HG03460 (cell line): ENCODE measurements around the gene PTPRA.

Experiments used
- ATAC-seq: cut with Tn5 transposase; IDR thresholded peaks from one replicate; pipeline ENCODE4 v1.9.1; 2021; ENCODE audit not compliant: unreplicated experiment

The PTPRA gene

DNA sequence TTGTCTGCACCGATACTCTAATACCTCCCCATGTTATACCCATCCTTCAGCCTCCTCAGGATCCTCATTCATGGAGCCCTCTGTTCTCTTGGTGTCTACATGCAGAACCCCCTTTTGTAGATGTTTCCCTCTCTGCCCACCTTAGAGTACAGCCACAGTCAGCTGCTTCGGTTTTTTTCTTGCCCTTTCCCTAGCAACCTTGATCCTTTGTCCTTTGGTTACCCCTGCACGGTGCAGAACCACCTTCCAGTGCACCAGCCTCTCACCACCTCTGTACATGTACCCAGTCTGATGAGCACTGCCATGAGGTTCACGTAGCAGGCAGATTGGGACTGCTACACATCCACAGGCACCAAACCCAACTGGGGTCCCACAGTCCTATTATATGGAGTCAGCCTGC, 25.5 kb upstream of the PTPRA start:
- no peak for ATAC-seq

- no peak for ATAC-seq
Measured at GRCh38 chr20:2849529-2849928, 23.8 kb upstream of the PTPRA start.

DNA sequence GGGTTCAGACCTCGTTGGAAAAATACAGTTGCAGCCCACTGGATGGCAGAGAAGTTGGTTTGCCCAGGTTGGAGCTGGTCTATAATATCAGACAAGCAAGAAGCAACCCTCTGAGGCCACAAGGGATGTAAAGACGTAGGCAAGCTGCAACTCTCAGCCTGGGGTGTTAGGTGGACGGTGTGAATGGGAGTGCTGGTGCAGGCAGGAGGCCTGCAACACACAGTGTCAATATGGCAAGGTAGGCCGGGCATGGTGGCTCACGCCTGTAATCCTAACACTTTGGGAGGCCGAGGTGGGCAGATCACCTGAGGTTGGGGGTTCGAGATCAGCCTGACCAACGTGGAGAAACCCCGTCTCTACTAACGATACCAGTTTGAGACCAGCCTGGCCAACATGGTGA, 22.2 kb upstream of the PTPRA start:
- ATAC-seq, result no peak

GRCh38 chr20:2858591-2858990, 14.7 kb upstream of the PTPRA start:
- ATAC-seq, result no peak

DNA sequence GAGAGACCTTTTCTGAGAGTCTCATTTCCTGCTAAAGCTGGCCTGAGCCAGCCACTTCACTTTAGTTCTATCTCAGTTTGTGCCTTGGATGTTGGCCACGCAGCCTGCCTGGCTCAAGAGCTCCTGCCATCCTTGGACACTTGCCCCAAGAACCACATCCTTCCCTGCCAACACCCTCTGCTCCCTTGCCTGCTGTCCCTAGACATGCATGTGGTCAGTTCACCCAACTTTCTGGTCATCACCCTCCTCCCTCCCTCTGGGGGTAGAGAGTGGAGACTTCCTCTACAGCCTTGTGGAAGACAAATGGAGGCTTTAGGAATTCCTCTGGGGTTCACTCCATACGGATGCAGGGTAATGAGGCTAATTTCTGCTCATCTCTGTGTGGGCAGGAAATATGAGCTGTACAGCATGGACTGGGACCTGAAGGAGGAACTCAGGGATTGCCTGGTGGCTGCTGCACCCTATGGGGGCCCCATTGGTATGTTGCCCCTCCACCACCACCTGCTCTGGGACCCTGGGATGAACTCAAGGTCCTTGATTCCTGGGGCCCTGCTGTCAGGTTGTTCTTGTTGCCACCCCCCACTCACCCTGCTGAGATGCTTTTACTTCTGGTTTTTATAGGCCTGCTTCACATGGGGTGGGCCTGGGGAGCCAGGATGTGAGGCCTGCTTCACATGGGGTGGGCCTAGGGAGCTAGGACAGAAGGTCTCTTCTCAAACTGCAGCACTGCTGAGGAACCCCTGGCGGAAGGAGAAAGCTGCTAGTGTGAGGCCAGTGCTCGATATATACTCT, 13.8 kb upstream of the PTPRA start:
- ATAC-seq, result no peak

- no peak for ATAC-seq
Measured at GRCh38 chr20:2864626-2865025, 8.7 kb upstream of the PTPRA start.

GRCh38 chr20:2865101-2865500, 8.2 kb upstream of the PTPRA start:
- ATAC-seq, result no peak

DNA sequence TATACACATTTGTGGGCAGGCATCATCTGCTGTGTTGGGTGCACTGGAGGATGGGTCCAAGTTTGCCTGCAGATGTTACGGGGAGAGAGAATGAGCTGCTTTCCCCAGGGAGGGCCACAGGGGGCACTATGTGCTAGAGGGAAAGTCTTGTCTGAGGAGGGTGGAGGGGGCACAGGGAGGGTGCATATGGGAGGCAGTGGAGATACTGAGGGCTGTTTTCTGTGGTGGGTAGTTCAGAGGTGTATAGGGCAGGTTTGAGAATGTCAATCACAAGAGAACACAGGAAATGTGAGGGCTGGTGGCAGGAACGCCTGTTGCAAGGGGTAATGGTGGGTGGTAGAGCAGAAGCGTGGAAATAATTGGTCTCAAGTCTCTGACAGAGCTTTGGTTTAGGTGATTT, 7.7 kb upstream of the PTPRA start:
- ATAC-seq, result no peak

DNA sequence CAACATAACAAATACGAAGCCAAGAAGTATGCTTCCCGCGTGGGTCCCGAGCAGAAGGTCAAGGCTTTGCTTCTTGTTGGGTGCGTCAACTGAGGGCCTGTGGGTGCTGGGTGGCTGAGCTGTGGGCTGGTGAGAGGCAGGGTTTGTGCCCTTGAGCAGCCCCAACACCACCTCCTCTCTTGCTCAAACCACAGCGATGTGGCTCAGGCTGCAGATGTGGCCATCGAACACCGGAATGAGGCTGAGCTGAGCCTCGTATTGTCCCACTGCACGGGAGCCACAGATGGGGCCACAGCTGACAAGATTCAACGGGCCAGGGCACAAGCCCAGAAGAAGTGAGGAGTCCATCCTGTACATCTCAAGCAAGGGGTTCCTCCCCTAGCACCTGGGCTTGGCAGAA, 7.0 kb upstream of the PTPRA start:
- no peak for ATAC-seq

- ATAC-seq, result no peak
Measured at GRCh38 chr20:2867081-2867864, 6.0 kb upstream of the PTPRA start.

DNA sequence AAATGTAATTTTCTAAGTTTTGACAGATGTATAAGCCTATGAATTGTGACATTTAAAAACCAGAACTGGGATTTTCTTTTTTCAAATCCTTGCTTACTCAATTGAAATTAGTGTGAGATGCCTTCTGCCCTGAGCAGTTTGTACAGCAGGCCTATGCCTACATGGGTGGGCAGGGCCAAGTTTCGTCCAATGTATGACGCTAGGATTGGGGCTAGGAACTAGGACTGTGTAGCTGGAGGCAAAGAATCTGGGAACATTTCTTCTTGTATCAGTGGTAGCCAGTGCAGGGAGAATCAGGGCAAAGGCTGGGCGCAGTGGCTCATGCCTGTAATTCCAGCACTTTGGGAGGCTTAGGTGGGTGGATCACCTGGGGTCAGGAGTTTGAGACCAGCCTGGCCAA, 3.9 kb upstream of the PTPRA start:
- ATAC-seq, result no peak

GRCh38 chr20:2871111-2871465, 2.2 kb upstream of the PTPRA start:
- ATAC-seq, result no peak

DNA sequence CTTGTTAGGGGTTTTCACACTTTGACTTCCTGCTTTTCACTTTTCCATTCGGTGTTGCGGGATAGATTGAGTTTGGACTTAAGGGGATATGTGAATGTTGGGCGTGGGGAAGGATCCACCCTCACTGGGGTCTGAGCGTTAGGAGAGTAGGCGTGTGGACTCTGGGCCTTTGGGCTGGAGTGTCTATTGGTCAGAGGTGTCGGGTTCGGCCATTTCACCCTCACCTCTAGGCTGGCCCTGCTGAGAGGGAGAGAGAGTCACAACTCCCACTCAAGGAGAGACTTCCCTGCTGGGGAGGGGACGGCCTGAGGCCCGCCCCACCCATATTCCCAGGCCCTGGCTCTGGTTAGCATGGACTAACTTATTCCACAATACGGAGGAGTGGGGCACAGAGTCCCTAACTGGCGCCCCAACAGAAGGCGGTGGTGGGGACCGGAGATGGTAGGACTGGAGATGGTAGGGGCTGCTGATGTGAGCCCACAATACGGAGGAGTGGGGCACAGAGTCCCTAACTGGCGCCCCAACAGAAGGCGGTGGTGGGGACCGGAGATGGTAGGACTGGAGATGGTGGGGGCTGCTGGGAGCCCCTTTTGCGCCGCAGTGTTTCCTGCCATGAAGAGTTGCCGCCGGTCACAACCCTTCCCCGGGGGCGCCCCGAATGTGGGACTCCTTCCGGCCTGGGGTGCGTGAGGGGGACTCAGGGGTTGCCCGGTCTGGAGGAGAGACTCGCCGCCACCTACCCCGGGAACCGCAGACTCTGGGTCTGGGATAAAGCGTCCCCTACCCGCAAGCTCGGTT, 1.4 kb upstream of the PTPRA start:
- no peak for ATAC-seq

GRCh38 chr20:2872459-2873009, 747 bp upstream of the PTPRA start:
- ATAC-seq, result peak; percentile 33

DNA sequence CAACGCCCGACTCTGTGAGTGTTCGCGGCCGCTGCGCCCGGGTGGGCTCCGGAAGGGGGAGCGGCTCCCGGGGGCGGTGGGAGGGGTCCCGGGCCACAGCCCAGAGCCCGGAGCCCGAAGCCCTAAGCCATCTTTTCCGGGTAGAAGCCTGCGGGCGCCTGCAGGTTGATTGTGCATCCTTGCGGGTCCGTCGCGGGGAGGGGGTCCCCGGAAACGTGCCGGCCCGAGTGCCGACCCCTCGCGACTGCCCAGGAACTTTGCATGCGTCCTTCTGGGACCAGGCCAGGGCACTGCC, 413 bp downstream of the PTPRA start:
- ATAC-seq, result peak; percentile 32

- no peak for ATAC-seq
Measured at GRCh38 chr20:2874456-2874855, 1.2 kb downstream of the PTPRA start.

DNA sequence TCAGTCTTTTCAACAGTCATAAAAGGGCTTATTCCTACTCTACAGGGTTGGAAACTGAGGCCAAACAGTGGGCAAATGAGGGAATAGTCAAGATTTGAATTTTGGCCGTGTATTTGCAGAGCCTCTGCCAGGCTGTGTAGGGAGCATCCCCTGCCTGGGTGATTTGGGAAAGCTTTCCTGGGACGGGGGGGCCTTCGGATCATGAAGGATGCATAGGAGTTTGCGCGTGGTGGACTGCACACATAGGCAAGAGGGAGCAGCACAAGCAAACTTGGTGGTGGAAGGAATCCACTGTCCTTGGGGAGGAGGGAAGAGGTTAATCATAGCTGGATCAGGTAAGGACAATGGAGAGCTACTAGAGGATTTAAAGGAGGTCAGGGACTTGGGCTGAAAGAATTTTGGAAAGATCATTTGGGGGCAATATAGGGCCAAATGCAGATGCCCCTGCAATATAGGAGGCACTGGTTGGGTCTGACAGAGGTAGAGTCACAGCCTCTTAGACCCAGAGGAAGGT, 2.5 kb downstream of the PTPRA start:
- no peak for ATAC-seq

- ATAC-seq, result no peak
Measured at GRCh38 chr20:2878515-2878914, 5.2 kb downstream of the PTPRA start.

GRCh38 chr20:2879146-2879545, 5.9 kb downstream of the PTPRA start:
- ATAC-seq, result no peak

GRCh38 chr20:2880650-2881049, 7.4 kb downstream of the PTPRA start:
- ATAC-seq, result no peak
